Glutamatergic neuron (in vitro differentiated cells): ENCODE data around the gene FCAMR. TPM values are rescaled to one million over a fixed set of nuclear protein-coding genes. Genes with fewer than 3 reads are reported as not detected.

Experiments used
- DNase-seq: peaks from one replicate; pipeline ENCODE4 v3.0.0; 2022
- H3K27ac Mint-ChIP-seq: one replicate; pipeline ENCODE4 v1.8.0; 2020; ENCODE audit warnings: mild to moderate bottlenecking, mixed read lengths, inconsistent platforms; ENCODE audit not compliant: unreplicated experiment
- H3K27me3 Mint-ChIP-seq: one replicate; pipeline ENCODE4 v1.8.0; 2020; ENCODE audit warnings: mild to moderate bottlenecking, moderate library complexity, mixed read lengths, inconsistent platforms; ENCODE audit not compliant: unreplicated experiment
- H3K36me3 Mint-ChIP-seq: one replicate; pipeline ENCODE4 v1.8.0; 2020; ENCODE audit warnings: mild to moderate bottlenecking, mixed read lengths, inconsistent platforms; ENCODE audit not compliant: unreplicated experiment
- H3K4me1 Mint-ChIP-seq: one replicate; pipeline ENCODE4 v1.8.0; 2020; ENCODE audit warnings: mild to moderate bottlenecking, low read depth, mixed read lengths, inconsistent platforms; ENCODE audit not compliant: unreplicated experiment
- H3K4me3 Mint-ChIP-seq: one replicate; pipeline ENCODE4 v1.8.0; 2020; ENCODE audit warnings: mild to moderate bottlenecking, mixed read lengths, inconsistent platforms; ENCODE audit not compliant: unreplicated experiment
- H3K9me3 Mint-ChIP-seq: one replicate; pipeline ENCODE4 v1.8.0; 2020; ENCODE audit warnings: mild to moderate bottlenecking, moderate library complexity, mixed read lengths, inconsistent platforms; ENCODE audit not compliant: unreplicated experiment
- CTCF ChIP-seq: fragments of 200-600 bp; sonication (generic); IDR thresholded peaks from one replicate; pipeline ENCODE4 v1.5.0; 2021; ENCODE audit not compliant: partially characterized antibody, unreplicated experiment
- total RNA-seq: library from RNA; stranded (reverse); fragmentation: NEBNext Ultra II Directional; extraction: Animal tissue kit (Norgen Biotek cat#: 25700); gene quantifications from one replicate; pipeline ENCODE4 v1.2.1, GENCODE V29; 2021; ENCODE audit not compliant: unreplicated experiment

FCAMR gene
- total RNA-seq, 1 donor from 2014 or later: not detected

- no peaks in the 10 kb centered on the region for H3K9me3 Mint-ChIP-seq
- no peak for DNase-seq
These were observed 30.5 kb upstream of the FCAMR start for GRCh38 chr1:207000651-207001291.

GRCh38 chr1:206998816-206999215, 28.6 kb upstream of the FCAMR start:
- Mint-ChIP-seq H3K36me3 (no peaks in the 10 kb centered on the region), H3K4me3 (no peak overlapping the region), H3K27ac (no peak overlapping the region), H3K27me3 (no peaks in the 10 kb centered on the region), H3K4me1 (no peaks in the 10 kb centered on the region), H3K9me3 (no peaks in the 10 kb centered on the region)
- no peak for DNase-seq
- no peak for TF ChIP-seq CTCF

More at GRCh38 chr1:207000651-207001291, 30.5 kb upstream of the FCAMR start:
- Mint-ChIP-seq H3K4me3 (no peak overlapping the region), H3K4me1 (no peaks in the 10 kb centered on the region), H3K36me3 (no peaks in the 10 kb centered on the region), H3K27ac (no peak overlapping the region), H3K27me3 (no peaks in the 10 kb centered on the region)
- TF ChIP-seq CTCF: no peak

- no peak for DNase-seq
- H3K27ac Mint-ChIP-seq: no peak overlapping the region
- TF ChIP-seq CTCF: no peak
- H3K36me3 Mint-ChIP-seq: no peaks in the 10 kb centered on the region
- H3K9me3 Mint-ChIP-seq: no peaks in the 10 kb centered on the region
- H3K27me3 Mint-ChIP-seq: no peaks in the 10 kb centered on the region
- H3K4me3 Mint-ChIP-seq: no peak overlapping the region
- H3K4me1 Mint-ChIP-seq: no peaks in the 10 kb centered on the region
These were observed 22.5 kb upstream of the FCAMR start for GRCh38 chr1:206992790-206993189.

GRCh38 chr1:206987873-206988272, 17.6 kb upstream of the FCAMR start:
- no peaks in the 10 kb centered on the region for H3K4me1 Mint-ChIP-seq
- no peak for TF ChIP-seq CTCF
- no peak for DNase-seq
- no peaks in the 10 kb centered on the region for H3K9me3 Mint-ChIP-seq
- H3K27me3 Mint-ChIP-seq: peaks cover 1% of the 10 kb centered on the region
- no peaks in the 10 kb centered on the region for H3K36me3 Mint-ChIP-seq
- H3K4me3 Mint-ChIP-seq: no peak overlapping the region
- no peak overlapping the region for H3K27ac Mint-ChIP-seq

GRCh38 chr1:206986885-206987284, 16.6 kb upstream of the FCAMR start:
- H3K4me1 Mint-ChIP-seq: no peaks in the 10 kb centered on the region
- H3K27ac Mint-ChIP-seq: no peak overlapping the region
- H3K27me3 Mint-ChIP-seq: peaks cover 1% of the 10 kb centered on the region
- H3K36me3 Mint-ChIP-seq: no peaks in the 10 kb centered on the region
- no peak for DNase-seq
- no peak overlapping the region for H3K4me3 Mint-ChIP-seq
- no peaks in the 10 kb centered on the region for H3K9me3 Mint-ChIP-seq
- TF ChIP-seq CTCF: no peak
